ENCODE measurements around the gene GATD1. TPM values are rescaled to one million over a fixed set of nuclear protein-coding genes. Genes with fewer than 3 reads are reported as not detected.
A peak's percentile ranks its signal among the peaks of the same experiment; 100 is the strongest.

The GATD1 gene
- total RNA-seq, 1 experiment from 2014 or later: 33.7 TPM

GRCh38 chr11:778976-779954 is 2.0 kb upstream of the GATD1 start:
- DNase-seq (ENCODE audit: low spot score): no peak

GRCh38 chr11:776561-777287 is 563 bp downstream of the GATD1 start:
- DNase-seq (ENCODE audit: low spot score): no peak

- DNase-seq (ENCODE audit: low spot score): no peak
These were observed 1.1 kb downstream of the GATD1 start for GRCh38 chr11:776263-776560.

GRCh38 chr11:774873-775592 is 2.3 kb downstream of the GATD1 start:
- DNase-seq (ENCODE audit: low spot score): peak; percentile 66

GRCh38 chr11:773830-774229 is 3.5 kb downstream of the GATD1 start:
- no peak for DNase-seq (ENCODE audit: low spot score)

- DNase-seq (ENCODE audit: low spot score): no peak
These were observed 3.9 kb downstream of the GATD1 start for GRCh38 chr11:773425-773824.

- no peak for DNase-seq (ENCODE audit: low spot score)
These were observed 4.6 kb downstream of the GATD1 start for GRCh38 chr11:772429-773390.

- DNase-seq (ENCODE audit: low spot score): no peak
These were observed 5.6 kb downstream of the GATD1 start for GRCh38 chr11:771617-772204.

- DNase-seq (ENCODE audit: low spot score): no peak
These were observed 6.4 kb downstream of the GATD1 start for GRCh38 chr11:770642-771616.

- DNase-seq (ENCODE audit: low spot score): no peak
These were observed 7.2 kb downstream of the GATD1 start for GRCh38 chr11:769887-770641.

- no peak for DNase-seq (ENCODE audit: low spot score)
These were observed 10.0 kb downstream of the GATD1 start for GRCh38 chr11:767238-767637.

- no peak for DNase-seq (ENCODE audit: low spot score)
These were observed 10.4 kb downstream of the GATD1 start for GRCh38 chr11:766936-767210.

- DNase-seq (ENCODE audit: low spot score): no peak
These were observed 11.0 kb downstream of the GATD1 start for GRCh38 chr11:766106-766935.

GRCh38 chr11:765802-766091 is 11.5 kb downstream of the GATD1 start:
- DNase-seq (ENCODE audit: low spot score): no peak

- DNase-seq (ENCODE audit: low spot score): peak; percentile 57
These were observed 12.1 kb downstream of the GATD1 start for GRCh38 chr11:765025-765801.

- DNase-seq (ENCODE audit: low spot score): no peak
These were observed 12.8 kb downstream of the GATD1 start for GRCh38 chr11:764322-765024.
